HEK293 (cell line): ENCODE data around the gene GNAZ.

ENCODE experiments used
- CTCF ChIA-PET: fragments of 350-600 bp; formaldehyde crosslinking; extraction: SDS; loops from one replicate; lab custom pipeline; 2021; ENCODE audit warnings: antibody characterized with exemption; lab: Yijun Ruan, JAX
- POLR2A ChIA-PET: fragments of 300-600 bp; formaldehyde crosslinking; extraction: SDS; loops from one replicate; lab custom pipeline; 2020; ENCODE audit warnings: antibody characterized with exemption, inconsistent platforms; lab: Yijun Ruan, JAX
- H3K27ac ChIP-seq: fragments of 200-500 bp; sonication (Bioruptor generic); 2 replicates; pipeline ENCODE4 v1.5.1; 2014; ENCODE audit warnings: low read depth, low read length, control low read depth, inconsistent platforms; ENCODE audit errors: extremely low read depth
- H3K36me3 ChIP-seq, 2 experiments: fragments of 200-500 bp in 1 of 2; sonication (Bioruptor generic) in 1 of 2; 1 replicate in 1 of 2; 2 replicates in 1 of 2; pipeline ENCODE4 v1.5.1; 2014 to 2017; ENCODE audit warnings: inconsistent platforms in 2 of 2, low read length in 2 of 2; ENCODE audit not compliant: control insufficient read depth in 2 of 2, insufficient read depth in 1 of 2
- H3K4me1 ChIP-seq: fragments of 200-500 bp; sonication (Bioruptor generic); 2 replicates; pipeline ENCODE4 v1.5.1; 2014; ENCODE audit warnings: mild to moderate bottlenecking, low read length, inconsistent platforms; ENCODE audit not compliant: control insufficient read depth, insufficient read depth
- H3K4me3 ChIP-seq: 2 replicates; pipeline ENCODE4 v1.5.1; 2011; ENCODE audit warnings: low read depth, mild to moderate bottlenecking, control low read depth, low read length, moderate library complexity
- H3K9me3 ChIP-seq: fragments of 200-500 bp; sonication (Bioruptor generic); 2 replicates; pipeline ENCODE4 v1.5.1; 2014; ENCODE audit warnings: low read depth, low read length, inconsistent platforms; ENCODE audit not compliant: control insufficient read depth, insufficient read depth
- GLIS2 ChIP-seq: fragments of 450-650 bp; formaldehyde crosslinking; IDR thresholded peaks from 2 replicates; pipeline ENCODE4 v1.5.1; 2016; ENCODE audit warnings: missing biosample characterization, missing genetic modification characterization
- KLF17 ChIP-seq: fragments of 450-650 bp; formaldehyde crosslinking; IDR thresholded peaks from 2 replicates; pipeline ENCODE4 v1.5.1; 2016; ENCODE audit warnings: missing biosample characterization, missing genetic modification characterization
- PATZ1 ChIP-seq: fragments of 450-650 bp; formaldehyde crosslinking; IDR thresholded peaks from 2 replicates; pipeline ENCODE4 v1.5.1; 2016; ENCODE audit warnings: missing biosample characterization, missing genetic modification characterization
- REST ChIP-seq: fragments of 450-650 bp; formaldehyde crosslinking; IDR thresholded peaks from 2 replicates; pipeline ENCODE4 v1.5.1; 2016; ENCODE audit warnings: missing biosample characterization, missing genetic modification characterization
- SP7 ChIP-seq: fragments of 450-650 bp; formaldehyde crosslinking; IDR thresholded peaks from 2 replicates; pipeline ENCODE4 v1.5.1; 2016; ENCODE audit warnings: missing biosample characterization, missing genetic modification characterization
- ZEB2 ChIP-seq: fragments of 450-650 bp; formaldehyde crosslinking; IDR thresholded peaks from 2 replicates; pipeline ENCODE4 v1.5.1; 2016; ENCODE audit warnings: missing biosample characterization, missing genetic modification characterization
- ZFP69B ChIP-seq: fragments of 450-650 bp; formaldehyde crosslinking; IDR thresholded peaks from 2 replicates; pipeline ENCODE4 v1.5.1; 2016; ENCODE audit warnings: missing biosample characterization, missing genetic modification characterization
- ZIC2 ChIP-seq: fragments of 450-650 bp; formaldehyde crosslinking; IDR thresholded peaks from 2 replicates; pipeline ENCODE4 v1.5.1; 2016; ENCODE audit warnings: missing biosample characterization, missing genetic modification characterization
- ZNF274 ChIP-seq, 2 experiments: fragments of 200-500 bp in 1 of 2; fragments of 450-650 bp in 1 of 2; sonication (Bioruptor generic) in 1 of 2; formaldehyde crosslinking in 1 of 2; IDR thresholded peaks; 2 replicates each; pipeline versions ENCODE4 v1.5.1 to v1.6.1; 2014 to 2016; ENCODE audit warnings: borderline replicate concordance in 1 of 2, inconsistent platforms in 1 of 2, low read length in 1 of 2, missing biosample characterization in 1 of 2, missing genetic modification characterization in 1 of 2
- ZNF324 ChIP-seq: fragments of 450-650 bp; formaldehyde crosslinking; IDR thresholded peaks from 2 replicates; pipeline ENCODE4 v1.5.1; 2016; ENCODE audit warnings: missing biosample characterization, missing genetic modification characterization
- ZNF37A ChIP-seq: fragments of 450-650 bp; IDR thresholded peaks from 2 replicates; pipeline ENCODE4 v1.5.1; 2018; ENCODE audit warnings: missing biosample characterization, missing genetic modification characterization
- ZNF398 ChIP-seq: fragments of 450-650 bp; formaldehyde crosslinking; IDR thresholded peaks from 2 replicates; pipeline ENCODE4 v1.5.1; 2017; ENCODE audit warnings: missing biosample characterization, missing genetic modification characterization
- ZNF433 ChIP-seq: fragments of 450-650 bp; formaldehyde crosslinking; IDR thresholded peaks from 2 replicates; pipeline ENCODE4 v1.5.1; 2016; ENCODE audit warnings: missing biosample characterization, missing genetic modification characterization, low read depth
- ZNF449 ChIP-seq: fragments of 450-650 bp; formaldehyde crosslinking; IDR thresholded peaks from 2 replicates; pipeline ENCODE4 v1.5.1; 2017; ENCODE audit warnings: missing biosample characterization, mild to moderate bottlenecking, missing genetic modification characterization, moderate library complexity
- ZNF629 ChIP-seq: fragments of 450-650 bp; formaldehyde crosslinking; IDR thresholded peaks from 2 replicates; pipeline ENCODE4 v1.5.1; 2017; ENCODE audit warnings: missing biosample characterization, missing genetic modification characterization
- ZNF677 ChIP-seq: fragments of 450-650 bp; IDR thresholded peaks from 2 replicates; pipeline ENCODE4 v1.5.0; 2018; ENCODE audit warnings: missing biosample characterization, mild to moderate bottlenecking, missing genetic modification characterization, moderate library complexity
- ZNF692 ChIP-seq: fragments of 450-650 bp; formaldehyde crosslinking; IDR thresholded peaks from 2 replicates; pipeline ENCODE4 v1.5.1; 2016; ENCODE audit warnings: missing biosample characterization, missing genetic modification characterization
- ZSCAN4 ChIP-seq: fragments of 450-650 bp; formaldehyde crosslinking; IDR thresholded peaks from 2 replicates; pipeline ENCODE4 v1.5.1; 2017; ENCODE audit warnings: missing biosample characterization, missing genetic modification characterization

The GNAZ gene

GRCh38 chr22:23112472-23113012, 42.2 kb downstream of the GNAZ start:
- POLR2A ChIA-PET: no interaction called here
- Histone ChIP-seq H3K36me3 (peaks cover 0 to 43% of the 10 kb centered on the region in 2 experiments; a peak in 1 of 3 replicates), H3K4me1 (no peaks in the 10 kb centered on the region), H3K9me3 (no peaks in the 10 kb centered on the region), H3K27ac (no peak overlapping the region), H3K4me3 (no peak overlapping the region)
- TF ChIP-seq ZSCAN4 (tag by site-specific recombination) (no peak), ZNF324 (no peak), KLF17 (tag by site-specific recombination) (no peak)
- CTCF ChIA-PET: interaction anchor here (0.7 to 1.1 kb wide), 2 partner anchors 15 to 403 kb away, joined by 4 read pairs; no protein-coding TSS in a partner anchor

- H3K36me3 ChIP-seq: peaks cover 0 to 36% of the 10 kb centered on the region in 2 experiments; a peak in 1 of 3 replicates
- H3K4me1 ChIP-seq: no peaks in the 10 kb centered on the region
- POLR2A ChIA-PET: interaction anchor here (1.1 to 1.7 kb wide), 3 partner anchors 10 to 43 kb away, joined by 3 to 5 read pairs (median 3); partner anchors contain the start of genes GNAZ and RAB36
- no peaks in the 10 kb centered on the region for H3K9me3 ChIP-seq
- no peak overlapping the region for H3K27ac ChIP-seq
- no peak overlapping the region for H3K4me3 ChIP-seq
- CTCF ChIA-PET: interaction anchor here (0.7 to 1.8 kb wide), 4 partner anchors 14 to 404 kb away, joined by 4 to 9 read pairs (median 4); no protein-coding TSS in a partner anchor
- TF ChIP-seq ZNF449 (tag by site-specific recombination) (no peak), REST (tag by site-specific recombination) (peak; percentile 78), ZNF37A (tag by site-specific recombination) (peak; percentile 97), ZFP69B (tag by site-specific recombination) (peak; percentile 72), ZEB2 (0 out of 2 replicates have a peak, but pooled peaks have one; percentile 28), ZNF398 (peak; percentile 82), PATZ1 (tag by site-specific recombination) (peak; percentile 46; the same call in 1 of the 2 replicates), ZNF692 (tag by site-specific recombination) (peak; percentile 74), ZNF677 (no peak), ZIC2 (peak; percentile 95), ZNF274 (IDR thresholded peaks at IDR 0.05; ENCODE audit: low read length) (no peak), ZNF274 (tag by site-specific recombination; IDR thresholded peaks at IDR 0.05; ENCODE audit: borderline replicate concordance) (no peak), ZNF629 (tag by site-specific recombination) (peak; percentile 61), GLIS2 (peak; percentile 40; the same call in 1 of the 2 replicates), ZNF433 (tag by site-specific recombination) (no peak), SP7 (tag by site-specific recombination) (0 out of 2 replicates have a peak, but pooled peaks have one; percentile 30)
Observed at GRCh38 chr22:23113067-23113846, 42.9 kb downstream of the GNAZ start.
